Urothelium cell line (cell line): ENCODE measurements around the gene AREG.
"Not testable (repeated sequence)": the region's sequence is repeated elsewhere in the genome, so short reads cannot be mapped to it uniquely, and the experiment has no call there.

Experiments
- DNase-seq: peaks from one replicate; pipeline ENCODE4 v3.0.0; 2011; ENCODE audit warnings: low spot score, mixed read lengths
- FAIRE-seq: peaks from 2 replicates; lab custom pipeline; 2011; peaks lifted over from hg19 to GRCh38; lab: Jason Lieb, UNC

The AREG gene

GRCh38 chr4:74444891-74445642 is at the start of gene AREG:
AREG (plus strand) TSS chr4:74445136; CDS start chr4:74445346, 210 bp downstream.
- FAIRE-seq = peak; percentile 88
- peak; percentile 76 for DNase-seq

- no peak for DNase-seq
- FAIRE-seq = no peak
These were observed 49.3 kb upstream of the AREG start for GRCh38 chr4:74395633-74396032.

DNA sequence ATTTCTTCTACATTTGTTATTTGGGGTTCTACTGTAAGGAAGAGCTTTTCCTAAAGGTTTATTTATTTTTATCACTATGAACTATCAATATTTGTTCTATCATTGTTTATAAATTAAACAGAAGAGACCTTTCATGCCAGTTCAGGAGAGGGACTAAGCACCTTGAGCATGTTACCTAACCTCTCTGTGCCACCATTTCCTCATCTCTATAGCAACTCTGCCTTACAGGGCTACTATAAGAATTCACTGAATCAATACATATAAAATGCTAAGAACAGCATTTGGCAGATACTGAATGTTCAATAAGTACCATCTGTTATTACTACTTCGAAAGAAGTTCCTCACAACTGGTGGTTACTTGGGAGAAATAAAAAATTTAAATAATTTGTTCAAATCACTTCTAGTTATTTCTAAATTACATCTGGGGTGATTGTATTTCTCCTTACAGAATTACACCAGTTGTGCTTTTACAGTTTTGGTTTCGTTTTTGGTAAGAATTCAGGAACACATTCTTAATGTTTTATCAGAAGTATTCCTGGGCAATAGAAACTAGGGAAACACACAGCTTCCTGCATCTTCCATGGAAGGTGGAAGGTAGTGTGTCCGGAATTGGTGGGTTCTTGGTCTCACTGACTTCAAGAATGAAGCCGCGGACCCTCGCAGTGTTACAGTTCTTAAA is 47.0 kb upstream of the AREG start:
- no peak for FAIRE-seq

GRCh38 chr4:74398894-74399589 is 45.9 kb upstream of the AREG start:
- FAIRE-seq = not testable (repeated sequence)

More for the DNA sequence above, 47.0 kb upstream of the AREG start:
- no peak for DNase-seq

GRCh38 chr4:74400395-74400794 is 44.5 kb upstream of the AREG start:
- no peak for DNase-seq
- no peak for FAIRE-seq

More at GRCh38 chr4:74398894-74399589, 45.9 kb upstream of the AREG start:
- DNase-seq = not testable (repeated sequence)

GRCh38 chr4:74402692-74403456 is 42.1 kb upstream of the AREG start:
- DNase-seq (no peak), FAIRE-seq (no peak)

DNA sequence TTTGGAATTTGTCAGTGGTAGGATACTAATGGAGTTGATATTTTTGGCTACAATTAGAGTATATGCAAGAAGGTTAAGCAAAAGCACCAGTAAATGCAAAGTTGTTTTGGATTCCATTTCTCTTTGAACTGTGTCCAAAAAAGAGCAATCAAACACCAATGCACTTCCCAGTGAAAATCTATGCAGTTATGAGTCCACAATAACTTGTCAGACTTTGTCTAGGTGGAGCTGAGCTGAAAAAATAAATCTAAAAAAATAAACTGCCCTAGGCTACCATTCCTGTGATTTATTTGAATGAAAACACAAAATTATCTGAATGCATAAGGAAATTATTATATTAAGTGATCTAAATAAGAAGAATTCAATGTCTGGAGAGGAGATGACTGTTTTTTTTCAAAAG is 37.0 kb upstream of the AREG start:
- FAIRE-seq (no peak), DNase-seq (no peak)

GRCh38 chr4:74408639-74409038 is 36.3 kb upstream of the AREG start:
- FAIRE-seq = no peak
- DNase-seq = no peak

GRCh38 chr4:74410272-74410671 is 34.7 kb upstream of the AREG start:
- no peak for DNase-seq
- FAIRE-seq = no peak

GRCh38 chr4:74412225-74412624 is 32.7 kb upstream of the AREG start:
- no peak for FAIRE-seq

DNA sequence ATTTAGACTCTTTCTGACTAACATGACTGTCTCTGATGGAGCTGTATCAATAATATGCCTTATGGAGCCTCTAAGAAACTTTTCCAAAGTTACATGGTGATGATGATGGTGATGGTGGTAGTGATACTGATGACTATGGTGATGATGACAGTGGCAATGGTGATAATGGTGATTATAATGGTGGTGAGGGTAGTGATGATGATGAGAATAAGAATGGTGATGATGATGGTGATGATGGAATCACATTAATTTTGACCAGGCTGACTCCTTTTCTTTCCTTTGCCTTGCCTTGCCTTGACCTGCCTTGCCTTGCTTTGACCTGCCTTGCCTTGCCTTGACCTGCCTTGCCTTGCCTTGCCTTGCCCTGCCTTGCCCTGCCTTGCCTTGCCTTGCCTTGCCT is 31.7 kb upstream of the AREG start:
- DNase-seq (no peak), FAIRE-seq (peak; percentile 85)

More at GRCh38 chr4:74412225-74412624, 32.7 kb upstream of the AREG start:
- no peak for DNase-seq

- FAIRE-seq (no peak), DNase-seq (no peak)
These were observed 30.7 kb upstream of the AREG start for GRCh38 chr4:74414149-74414809.

DNA sequence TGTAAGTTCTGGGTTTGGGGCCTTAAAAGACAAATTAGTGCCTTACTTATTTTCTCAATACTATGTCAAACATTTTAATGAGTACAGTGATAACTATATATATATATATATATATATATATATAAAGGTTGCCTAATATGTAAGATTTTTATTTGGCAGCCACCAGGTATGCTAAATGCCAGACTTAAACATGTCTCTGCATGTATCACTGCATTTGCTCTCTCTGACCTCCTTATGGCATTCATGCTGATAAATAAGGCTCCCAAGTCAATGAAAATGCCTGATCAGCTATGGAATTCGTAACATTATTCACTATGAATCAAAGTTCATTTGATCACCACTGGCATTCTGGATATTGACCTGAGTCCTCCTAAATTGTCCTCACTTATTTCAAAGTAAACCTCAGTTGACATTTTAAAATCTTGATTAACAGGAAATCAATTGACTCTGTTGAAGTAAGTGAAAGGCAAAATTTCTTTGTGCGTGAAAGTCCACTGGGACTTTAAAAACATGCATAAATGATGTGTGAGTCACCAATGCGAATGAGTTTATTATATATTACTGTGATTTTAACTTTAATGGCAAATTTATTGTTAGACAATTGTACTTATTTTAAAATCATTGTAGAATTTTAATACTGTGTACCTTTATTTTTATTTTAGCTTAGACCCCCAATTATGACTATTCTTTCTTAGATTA is 29.2 kb upstream of the AREG start:
- FAIRE-seq (no peak), DNase-seq (no peak)

DNA sequence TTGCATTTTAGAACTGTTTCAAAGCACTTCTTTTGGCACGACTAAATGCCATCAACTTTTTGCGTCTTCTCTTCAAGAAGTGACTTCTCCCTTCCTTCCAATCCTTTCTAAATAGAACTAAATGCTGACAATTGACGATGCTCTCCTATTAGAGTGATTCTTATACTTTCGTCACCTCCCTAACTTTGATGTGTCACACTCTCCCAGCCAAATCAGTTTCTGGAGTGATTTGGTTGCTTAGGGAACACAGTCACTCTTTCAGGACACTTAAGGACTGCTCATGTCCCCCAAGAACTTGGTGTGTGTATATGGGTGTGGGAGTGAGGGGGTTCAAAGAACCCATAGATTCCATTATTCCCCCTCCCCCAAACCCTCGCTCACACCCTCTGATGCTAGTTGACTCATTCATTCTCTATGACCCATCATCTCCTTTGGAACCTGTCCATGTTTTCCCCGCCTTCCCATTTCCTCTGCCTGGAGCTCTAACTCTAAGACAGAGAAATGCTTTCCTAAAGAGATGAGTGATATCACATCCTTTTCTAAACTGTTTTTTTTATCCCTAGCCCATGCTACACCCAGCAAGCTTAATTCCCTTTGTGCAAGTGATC is 26.8 kb upstream of the AREG start:
- DNase-seq (peak; percentile 78), FAIRE-seq (no peak)

GRCh38 chr4:74420863-74421262 is 24.1 kb upstream of the AREG start:
- no peak for DNase-seq
- no peak for FAIRE-seq

DNA sequence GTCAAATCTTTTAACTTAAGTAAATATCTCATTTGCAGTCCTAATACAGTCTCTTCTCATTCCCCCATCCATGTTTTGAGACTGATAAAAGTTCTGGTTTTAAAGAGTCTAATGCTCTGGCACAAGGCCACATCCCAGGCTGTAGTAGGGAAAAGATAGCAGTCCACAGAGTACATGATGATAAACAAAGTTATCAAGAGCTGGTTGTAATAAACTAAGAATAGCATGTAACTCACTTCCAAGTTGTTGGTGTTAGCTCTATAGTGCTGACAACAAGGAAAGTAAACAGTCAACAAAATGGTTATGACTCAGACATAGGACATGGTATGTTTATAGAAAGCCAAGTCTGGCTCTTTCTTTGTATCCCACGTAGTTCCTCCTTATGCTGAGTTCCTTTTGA is 21.8 kb upstream of the AREG start:
- FAIRE-seq (no peak), DNase-seq (no peak)

- no peak for FAIRE-seq
These were observed 20.8 kb upstream of the AREG start for GRCh38 chr4:74424111-74424510.

DNA sequence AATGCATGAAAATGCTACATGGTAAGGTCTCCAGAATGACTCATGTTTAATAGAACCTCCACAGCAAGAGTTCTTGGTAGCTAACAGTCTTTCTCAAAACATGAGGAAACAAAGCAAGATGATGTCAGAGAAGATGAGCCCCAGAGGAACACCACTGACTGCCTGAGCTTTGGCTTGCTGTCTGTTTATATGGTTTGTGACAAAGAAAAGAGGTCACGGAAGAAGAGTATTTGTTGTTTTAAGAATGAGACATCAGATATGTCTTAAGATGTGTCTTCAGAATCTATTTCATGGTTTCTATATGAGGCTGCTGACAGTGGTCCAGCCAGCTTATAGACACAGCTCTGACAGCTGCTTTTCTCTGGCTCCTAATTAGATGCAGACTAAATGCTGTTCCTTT is 18.8 kb upstream of the AREG start:
- no peak for DNase-seq
- no peak for FAIRE-seq

More at GRCh38 chr4:74424111-74424510, 20.8 kb upstream of the AREG start:
- DNase-seq = no peak

DNA sequence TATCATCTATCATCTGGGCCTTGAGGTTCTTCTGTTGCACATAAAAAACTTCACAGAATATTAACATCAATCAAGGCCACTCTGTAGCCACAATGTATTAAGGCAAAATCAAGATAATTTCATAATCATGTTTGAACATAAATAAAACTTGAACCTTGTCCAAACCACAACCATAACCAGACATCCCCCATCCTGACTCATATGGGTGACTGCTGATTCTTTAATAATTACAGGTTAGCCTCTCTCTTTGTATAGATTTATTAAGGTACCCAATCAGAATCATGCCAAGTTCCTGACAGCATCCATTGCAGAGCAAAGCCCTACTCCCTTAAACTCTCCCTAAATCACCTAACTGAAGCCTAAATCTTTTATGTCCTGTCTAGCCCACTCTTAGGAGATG is 16.7 kb upstream of the AREG start:
- DNase-seq (no peak), FAIRE-seq (no peak)
